ENCODE data around the gene DEAF1. TPM values are rescaled to one million over a fixed set of nuclear protein-coding genes. Genes with fewer than 3 reads are reported as not detected.
A peak's percentile ranks its signal among the peaks of the same experiment; 100 is the strongest.
"Not testable (repeated sequence)": the region's sequence is repeated elsewhere in the genome, so short reads cannot be mapped to it uniquely, and the experiment has no call there.

DEAF1 gene
- total RNA-seq, 1 donor from 2014 or later = 27.4 TPM

DNA sequence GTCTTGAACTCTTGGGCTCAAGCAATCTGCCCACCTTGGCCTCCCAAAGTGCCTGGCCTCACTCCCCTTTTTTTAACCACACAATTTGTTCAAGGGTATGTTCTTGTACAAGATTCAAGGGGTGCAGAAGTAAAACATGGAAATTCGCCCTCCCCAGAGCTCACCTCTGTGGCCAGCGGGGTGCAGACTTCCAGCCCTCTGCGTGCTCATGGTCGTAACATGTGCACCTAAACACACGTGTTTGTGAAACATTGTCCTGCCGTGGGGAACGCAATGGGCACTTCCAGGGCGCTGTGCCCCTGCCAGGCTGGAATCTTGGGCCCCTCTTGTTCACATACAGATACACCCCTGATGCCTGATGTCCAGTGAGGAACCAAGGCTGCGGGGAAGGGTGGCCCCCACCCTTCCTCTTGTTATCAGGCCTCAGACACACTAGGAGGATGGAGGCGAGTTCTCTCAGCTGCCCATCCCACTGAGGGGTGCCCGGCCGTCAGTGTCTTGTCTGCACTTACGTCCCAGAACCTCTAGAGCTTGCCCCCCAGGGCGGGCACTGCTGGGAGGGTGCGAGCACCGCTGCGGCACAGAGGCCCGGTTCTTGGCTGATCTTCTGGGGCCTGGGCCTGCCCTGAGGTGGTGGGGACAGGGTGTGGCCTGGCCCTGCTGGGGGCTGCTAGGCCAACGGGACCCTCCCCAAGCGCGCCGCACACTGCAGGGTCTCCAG, 6.9 kb upstream of the DEAF1 start:
- DNase-seq (ENCODE audit: low read depth in 2 of 2) = no peak

DNA sequence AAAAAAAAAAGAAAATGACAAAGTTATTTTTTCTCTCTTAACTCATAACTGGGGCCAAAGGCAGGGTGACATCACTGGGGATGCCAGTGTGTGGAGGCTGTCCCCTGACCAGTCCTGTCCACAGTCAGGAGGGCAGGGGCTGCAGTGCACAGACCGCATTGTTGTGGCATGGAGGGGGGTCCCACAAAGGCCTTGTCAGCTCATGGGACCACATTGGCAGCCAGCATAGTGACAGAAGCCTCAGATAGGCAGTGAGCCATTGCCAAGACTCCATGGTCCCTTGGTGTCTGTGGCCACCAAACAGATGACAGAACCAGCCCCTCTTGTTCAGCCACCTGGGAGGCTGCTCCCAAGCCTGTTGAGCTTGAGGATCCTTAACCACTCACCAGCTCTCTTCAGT, 4.7 kb upstream of the DEAF1 start:
- no peak for DNase-seq (ENCODE audit: low read depth in 2 of 2)

DNA sequence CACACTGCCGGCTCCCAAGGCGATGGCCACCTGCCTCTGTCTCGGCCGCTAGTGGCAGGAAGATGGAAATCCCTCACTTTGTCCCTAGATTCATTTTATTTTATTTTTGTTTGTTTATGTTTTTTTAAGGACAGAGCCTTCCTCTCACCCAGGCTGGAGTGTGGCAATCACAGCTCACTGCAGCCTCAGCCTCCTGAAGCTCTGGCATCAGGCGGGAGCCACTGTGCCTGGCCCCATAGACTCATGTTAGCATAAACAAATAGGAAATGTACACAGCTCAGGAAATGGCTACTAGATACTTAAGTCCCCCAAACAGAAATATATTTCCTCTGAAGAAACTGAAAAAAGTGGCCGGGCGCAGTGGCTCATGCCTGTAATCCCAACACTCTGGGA, 4.1 kb upstream of the DEAF1 start:
- no peak for DNase-seq (ENCODE audit: low read depth in 2 of 2)

DNA sequence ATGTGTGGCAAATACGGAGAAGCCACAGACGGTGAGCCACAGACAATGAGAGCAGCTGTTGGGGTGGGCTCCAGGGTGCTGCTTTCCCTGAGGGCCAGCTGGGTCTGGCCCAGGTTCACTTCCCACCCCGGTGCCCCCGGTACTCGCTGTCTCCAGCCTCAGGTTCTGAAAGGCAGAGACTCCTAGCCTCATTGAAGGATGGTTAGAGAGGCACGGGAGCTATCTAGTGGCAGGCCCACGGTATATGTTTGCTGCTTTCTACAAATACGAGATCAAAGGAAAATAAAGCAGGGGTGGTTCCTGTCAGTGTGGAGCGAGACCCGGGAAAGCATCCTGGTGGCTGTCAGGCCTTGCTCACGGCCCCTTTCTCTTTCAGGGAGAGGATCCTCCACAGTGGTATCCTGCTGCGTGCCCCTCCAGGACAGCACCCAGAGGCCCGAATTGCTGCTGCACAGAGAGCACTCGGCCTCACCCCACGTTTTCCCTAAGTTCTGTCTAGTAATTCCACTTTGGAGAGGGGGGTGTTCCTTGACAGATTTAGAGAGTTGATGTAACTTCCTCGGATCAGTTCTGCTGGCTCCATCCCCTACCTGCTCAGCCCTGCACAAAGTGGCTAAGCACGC, 3.6 kb upstream of the DEAF1 start:
- no peak for DNase-seq (ENCODE audit: low read depth in 2 of 2)

DNA sequence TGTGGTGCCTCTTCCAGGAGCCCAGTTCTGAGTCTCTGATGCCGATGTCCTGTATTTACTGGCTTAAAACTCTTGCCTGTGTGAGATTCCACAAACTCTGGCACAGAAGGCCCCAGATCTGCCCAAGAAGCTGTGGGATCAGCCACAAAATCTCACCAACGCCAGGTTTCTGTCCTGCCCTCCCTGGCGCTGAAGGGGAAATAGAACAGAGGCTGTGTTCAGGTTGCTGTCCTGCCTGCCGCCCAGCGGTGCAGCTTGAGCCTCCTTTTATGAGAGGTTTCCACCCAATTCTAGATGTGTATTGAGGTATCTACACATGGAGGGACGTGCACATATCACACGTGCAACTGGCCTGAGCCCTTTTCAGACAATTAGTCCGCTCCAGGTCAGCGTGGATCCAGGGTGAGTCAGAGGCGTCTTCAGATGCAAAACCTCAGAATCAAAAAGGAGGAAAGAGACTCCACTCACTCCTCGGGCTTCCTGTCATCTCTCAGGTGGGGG, 2.8 kb upstream of the DEAF1 start:
- DNase-seq (ENCODE audit: low read depth in 2 of 2) = peak in 1 of 2 donors; percentile 39

DNA sequence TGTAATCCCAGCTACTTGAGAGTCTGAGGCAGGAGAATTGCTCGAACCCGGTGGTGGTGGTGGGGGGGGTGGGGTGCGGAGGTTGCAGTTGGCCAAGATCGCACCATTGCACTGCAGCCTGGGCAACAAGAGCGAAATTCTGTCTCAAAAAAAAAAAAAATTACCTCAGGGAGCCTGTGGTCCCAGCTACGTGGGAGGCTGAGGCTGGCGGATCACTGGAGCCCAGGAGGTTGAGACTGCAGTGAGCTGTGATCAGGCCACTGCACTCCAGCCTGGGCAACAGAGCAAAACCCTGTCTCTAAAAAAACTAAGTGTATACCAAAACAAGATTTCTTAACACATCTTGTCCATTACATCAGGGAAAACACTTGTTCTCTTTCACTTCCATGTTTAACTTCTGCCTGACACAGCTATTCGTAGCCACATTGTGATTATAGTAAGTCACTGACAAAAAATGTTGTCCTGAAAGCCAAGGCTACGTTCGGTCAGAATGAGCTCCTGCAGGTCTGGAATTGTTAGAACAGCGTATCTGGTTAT, 2.0 kb upstream of the DEAF1 start:
- no peak for DNase-seq (ENCODE audit: low read depth in 2 of 2)

DNA sequence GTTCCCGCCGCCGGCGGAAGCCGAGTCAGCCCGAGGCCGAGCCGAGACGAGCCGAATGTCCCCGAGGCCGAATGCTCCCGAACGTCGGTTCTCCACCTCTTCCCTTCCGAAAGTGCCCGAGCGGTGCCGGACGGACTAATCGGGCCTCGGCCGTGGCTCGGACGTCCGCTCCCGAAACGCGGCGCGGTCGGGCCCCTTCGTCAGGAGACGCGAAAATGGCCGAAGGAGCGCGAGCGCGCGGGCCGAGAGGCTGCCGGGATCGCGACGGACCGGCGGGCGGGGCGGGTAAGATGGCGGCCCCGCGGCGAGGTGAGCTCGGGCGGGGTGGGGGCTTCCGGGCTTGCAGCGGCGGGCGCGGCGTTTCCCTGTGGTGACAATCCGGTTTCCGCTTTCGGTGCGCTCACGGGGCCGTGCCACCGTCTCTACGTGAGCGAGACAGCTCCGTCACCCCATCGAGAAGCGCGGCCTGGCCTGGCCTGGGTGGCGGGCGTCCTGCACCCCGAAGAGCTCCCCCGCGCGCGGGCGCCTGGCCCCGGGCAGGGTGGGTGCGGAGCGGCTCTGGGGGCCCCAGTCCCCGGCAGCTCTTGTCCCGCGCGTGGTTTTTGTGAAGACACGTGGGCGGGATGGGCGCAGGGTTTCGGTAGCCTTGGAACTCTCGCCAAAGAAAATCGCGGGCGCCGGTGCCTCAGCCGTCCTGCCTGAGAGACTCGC, 671 bp upstream of the DEAF1 start, which contains the start of gene TMEM80:
Gene TMEM80 (plus strand): TSS at position 279 of the 711 bp plus-strand sequence. CDS start 12 bp downstream, at position 291.
- peak; percentile 98 to 99 for DNase-seq (ENCODE audit: low read depth in 2 of 2)

DNA sequence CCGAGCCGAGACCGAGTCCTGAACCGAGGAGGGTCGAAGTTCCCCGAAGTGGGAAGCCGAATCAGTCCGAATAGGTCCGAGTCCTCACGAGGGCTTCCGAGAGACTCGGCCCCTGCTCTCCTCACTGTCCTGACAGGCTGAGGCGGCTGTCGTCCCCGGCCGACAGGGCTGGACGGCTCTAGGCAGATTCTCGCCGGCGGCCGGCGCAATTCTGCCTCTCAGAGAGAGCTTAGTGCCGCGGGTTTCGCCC, 191 bp upstream of the DEAF1 start:
- no peak for DNase-seq (ENCODE audit: low read depth in 2 of 2)

DNA sequence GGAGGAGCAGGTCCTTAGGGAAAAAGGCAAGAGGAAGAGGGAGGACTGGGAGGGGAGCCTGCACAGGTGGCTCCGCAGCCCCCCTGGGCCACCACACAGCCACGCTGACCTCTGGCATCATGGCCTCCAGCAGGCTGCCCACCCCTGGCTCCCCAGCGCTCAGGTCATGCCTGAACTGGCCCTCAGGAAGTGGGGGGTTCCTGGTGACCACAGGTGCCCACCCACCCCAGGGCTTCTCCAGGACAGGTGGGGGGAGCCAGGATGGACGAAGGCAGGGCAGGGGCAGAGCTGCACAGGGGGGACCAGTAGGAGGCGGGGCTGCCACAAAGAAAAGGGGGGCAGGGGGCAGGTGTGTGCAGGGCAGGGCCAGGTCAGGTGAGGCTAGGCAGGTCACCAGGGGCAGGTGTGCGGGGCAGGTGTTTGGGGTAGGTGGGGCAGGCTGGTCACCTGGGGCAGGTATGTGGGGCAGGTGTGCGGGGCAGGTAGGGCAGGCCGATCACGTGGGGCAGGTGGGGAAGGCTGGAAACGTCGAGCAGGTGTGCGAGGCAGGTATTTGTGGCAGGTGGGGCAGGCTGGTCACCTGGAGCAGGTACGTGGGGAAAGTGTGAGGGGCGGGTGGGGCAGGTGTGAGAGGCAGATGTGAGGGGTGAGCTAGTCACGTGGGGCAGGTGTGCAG, 997 bp downstream of the DEAF1 start:
- DNase-seq (ENCODE audit: low read depth in 2 of 2) = no peak

DNA sequence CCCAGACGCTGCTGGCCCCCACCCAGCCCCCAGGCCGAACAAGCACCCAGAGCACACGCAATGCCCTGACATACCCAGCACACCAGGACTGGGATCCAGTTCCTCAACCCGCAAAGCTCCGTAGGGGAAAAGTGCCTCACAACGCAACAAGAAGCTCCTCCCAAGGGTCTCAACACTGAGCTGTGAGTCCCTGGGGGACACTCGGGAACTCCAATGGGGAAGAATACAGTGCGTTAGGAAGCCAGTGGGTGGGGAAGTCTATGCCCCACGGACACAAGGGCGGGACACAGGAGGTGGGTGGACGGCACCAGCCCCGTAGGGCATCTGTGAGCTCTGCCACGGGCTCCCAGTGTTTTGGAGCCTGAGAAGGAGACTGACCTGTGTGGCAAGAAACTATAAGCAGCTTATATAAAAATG, 1.6 kb downstream of the DEAF1 start:
- DNase-seq (ENCODE audit: low read depth in 2 of 2) = no peak

DNA sequence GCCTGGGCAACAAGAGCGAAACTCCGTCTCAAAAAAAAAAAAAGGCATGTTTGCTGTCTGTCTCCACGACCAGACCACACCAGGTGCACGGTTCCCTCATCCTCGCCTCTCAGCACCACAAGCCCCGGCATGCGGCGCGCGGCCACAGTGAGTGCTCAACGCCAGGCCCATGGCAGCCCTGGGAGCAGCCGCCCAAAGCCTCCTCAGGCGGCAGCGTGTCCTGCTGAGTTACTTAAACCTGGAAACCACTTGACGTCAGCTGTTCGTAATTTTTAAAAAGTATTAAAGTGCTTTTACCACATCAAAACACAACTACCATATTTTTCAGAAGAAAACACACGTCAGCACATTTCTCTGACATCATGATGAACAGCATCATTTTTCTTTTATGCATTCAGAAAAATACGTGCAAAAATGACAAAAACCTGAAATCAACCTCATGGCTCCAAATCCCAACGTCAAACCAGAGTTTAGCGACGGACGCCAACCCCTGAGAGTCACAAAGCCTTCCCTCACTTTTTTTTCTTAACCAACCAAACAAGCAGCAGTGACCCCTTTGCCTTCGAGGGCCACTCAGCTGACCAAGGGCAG, 2.1 kb downstream of the DEAF1 start:
- no peak for DNase-seq (ENCODE audit: low read depth in 2 of 2)

DNA sequence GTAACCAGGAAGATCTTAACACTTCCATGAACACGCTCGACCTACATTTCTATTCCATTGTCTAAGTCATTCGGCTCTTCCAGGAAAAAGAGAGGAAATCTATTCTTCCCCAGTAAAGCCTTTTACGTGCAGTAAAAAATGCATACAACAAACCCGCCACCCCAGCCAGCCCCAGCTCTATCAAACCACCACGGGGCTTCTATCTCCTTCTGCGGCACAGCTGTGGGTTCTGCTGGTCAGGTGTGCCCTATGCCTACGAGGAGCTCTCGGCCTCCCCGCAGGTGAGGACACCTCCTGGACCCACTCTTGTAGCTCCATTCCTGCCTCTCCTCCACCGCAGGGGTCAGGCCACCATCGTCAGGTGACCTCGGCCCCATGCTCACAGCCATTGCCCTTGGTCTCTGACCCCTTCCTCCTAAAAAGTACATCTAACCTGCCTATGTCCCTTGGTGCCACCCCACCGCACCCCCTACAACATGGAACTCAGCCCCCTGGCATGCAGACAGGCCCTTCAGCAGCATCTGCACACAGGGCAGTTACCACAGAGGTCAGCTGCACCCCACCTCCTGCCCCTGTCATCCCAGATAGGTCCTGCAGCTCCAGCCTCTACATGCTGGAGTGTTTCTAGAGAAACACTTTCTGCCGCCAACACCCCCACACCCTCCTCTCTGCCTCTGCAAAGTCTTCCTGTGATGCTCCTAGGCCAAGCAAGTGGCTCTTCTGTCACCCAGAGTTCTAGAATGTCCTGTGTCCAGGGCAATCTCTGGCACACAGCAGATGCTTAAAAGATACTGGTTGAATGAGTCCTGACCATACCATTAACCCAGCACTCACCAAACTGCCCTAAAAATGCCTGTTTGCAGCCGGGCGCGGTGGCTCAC, 3.1 kb downstream of the DEAF1 start:
- DNase-seq (ENCODE audit: low read depth in 2 of 2) = no peak

DNA sequence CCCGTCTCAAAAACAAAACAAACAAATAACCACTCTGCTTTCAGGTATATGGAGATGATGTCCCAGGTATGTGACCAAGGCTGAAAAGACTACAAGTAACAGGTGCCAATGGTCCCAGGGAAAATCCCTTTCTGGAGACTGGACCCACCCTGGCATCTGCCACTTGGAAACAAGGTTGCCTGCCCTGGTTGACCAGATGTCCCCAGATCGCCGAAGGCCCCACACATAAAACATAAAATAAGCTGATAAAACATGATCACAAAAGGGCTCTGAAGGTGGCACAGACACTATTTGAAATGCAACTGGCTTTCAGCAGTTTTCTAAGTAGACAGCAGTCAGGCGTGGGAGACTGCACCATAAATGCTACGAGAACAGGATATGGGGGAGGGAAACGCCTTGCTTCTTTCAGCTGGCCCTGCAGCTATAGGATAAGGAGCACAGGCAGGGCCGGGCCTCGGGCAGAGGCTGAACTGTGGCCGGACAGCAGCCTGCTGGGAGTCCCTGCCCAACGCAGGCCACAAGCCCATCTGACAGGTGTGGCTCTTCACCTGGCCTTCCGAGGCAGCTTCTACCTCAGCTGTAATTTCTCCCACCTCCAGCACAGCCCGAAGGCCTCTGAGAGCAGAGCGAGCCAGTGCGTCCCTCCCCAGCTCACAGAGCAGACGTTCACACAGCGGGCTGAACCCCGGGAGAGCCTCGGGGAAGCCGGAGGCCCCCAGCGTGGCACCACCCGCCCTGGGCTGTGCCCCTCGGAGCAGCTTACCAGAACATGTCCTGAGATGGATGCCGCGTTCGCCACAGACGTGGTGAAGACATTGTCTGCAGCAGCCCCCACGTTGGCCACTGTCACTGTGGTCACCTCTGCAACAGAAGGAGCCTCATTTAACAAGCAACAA, 4.0 kb downstream of the DEAF1 start:
- no peak for DNase-seq (ENCODE audit: low read depth in 2 of 2)

DNA sequence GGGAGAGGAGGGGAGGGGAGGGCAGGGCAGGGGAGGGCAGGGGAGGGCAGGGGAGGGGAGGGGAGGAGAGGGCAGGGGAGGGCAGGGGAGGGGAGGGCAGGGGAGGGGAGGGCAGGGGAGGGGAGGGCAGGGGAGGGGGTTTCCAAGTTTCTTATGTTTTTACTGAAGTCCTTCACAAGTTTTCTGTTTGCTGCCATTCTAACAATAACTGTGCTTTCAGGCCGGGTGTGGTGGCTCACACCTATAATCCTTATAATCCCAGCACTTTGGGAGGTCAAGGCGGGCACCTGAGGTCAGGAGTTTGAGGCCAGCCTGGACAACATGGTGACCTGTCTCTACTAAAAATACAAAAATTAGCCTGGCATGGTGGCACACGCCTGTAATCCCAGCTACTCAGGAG, 4.8 kb downstream of the DEAF1 start:
- not testable (repeated sequence) for DNase-seq (ENCODE audit: low read depth in 2 of 2)

DNA sequence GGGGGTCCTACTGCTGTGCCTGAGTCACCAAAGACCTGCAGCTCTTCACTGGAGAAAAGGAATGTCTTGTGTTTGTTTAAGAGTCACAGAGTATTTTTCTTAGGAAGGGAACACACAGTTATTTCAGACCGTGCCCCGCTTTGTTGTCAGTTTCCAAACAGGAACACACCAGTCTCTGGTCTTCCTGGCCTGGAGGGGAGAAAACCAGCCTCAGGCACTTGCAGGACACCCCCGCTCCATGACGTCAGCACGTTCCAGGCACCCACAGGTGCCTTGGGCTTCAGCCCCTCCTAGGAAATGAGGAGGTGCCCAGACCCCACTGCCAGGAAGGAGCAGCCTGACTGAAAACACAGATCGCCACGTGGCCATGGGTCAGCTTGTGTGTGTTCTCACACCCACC, 5.4 kb downstream of the DEAF1 start:
- peak; percentile 15 to 40 for DNase-seq (ENCODE audit: low read depth in 2 of 2)

DNA sequence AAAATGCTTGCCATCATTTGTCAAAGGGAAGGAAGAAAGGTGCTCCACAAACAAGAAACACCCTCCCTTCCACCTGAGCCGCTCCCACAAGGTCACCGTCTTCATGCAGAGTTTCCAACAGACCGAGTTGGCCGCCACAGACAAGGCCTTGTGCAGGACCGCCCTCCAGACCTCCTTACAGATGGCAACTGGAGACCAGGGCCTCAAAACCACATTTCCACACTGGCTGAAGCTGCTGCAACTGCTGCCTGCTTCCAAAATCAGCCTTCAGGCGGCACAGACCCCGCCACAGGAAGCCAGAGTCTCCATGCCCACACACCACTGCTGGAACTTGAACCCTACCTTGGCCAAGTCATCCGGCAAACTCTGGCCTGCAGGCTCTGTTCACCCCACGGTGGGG, 6.3 kb downstream of the DEAF1 start:
- DNase-seq (ENCODE audit: low read depth in 2 of 2) = no peak

DNA sequence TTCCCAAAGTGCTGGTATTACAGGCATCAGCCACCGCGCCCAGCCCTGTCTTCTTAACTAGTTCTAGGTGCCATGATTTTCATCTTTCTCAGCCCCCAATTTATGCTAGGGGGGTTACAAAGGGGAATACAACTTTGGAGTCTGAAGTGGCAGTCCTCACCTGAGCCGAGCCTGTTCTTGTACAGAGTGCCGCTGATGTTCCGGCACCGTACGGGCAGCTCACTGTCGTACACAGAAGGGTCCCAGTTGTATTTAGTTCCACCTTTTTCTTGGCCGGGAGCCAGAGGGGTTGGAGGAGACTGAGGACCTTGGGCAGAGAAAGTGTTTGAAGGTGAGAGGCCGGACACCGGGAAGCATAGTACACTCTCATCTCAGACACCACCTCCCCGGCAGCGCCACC, 7.3 kb downstream of the DEAF1 start:
- DNase-seq (ENCODE audit: low read depth in 2 of 2) = no peak

DNA sequence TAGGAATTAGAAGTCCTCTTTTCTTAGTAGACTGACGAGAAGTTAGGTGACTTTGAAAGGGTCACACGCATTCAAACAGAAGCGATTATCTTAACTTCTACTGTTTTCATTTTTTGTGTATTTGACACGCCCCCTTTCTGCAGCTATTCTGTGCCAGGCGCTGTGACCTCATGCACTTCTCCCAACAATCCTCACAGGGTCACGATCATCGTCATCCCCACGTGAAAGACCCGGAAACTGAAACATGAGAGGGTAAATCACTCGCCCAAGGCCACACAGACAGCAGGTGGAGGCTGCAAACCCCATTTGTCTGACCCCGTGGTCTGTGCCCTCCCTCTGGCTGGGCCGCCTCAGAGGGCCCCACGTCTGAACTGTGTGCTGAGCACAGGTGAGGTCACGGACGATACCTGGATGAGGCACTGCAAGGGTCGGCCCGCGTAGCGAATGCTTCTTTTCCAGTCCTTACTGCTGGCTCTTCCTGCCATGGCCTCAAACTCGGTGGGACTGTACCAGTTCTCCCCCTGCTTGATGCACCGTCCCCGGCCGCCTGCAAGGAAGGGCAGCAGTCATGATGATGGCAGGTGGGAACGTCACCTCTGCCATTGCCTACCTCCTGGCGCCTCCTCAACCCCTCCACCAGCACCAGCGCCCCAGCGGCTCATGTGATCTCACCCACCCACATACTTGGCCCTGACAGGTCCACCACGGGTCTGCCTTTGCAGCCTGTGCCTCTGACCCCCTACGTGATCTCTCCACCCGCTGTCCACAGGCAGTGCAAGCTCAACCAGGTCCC, 8.4 kb downstream of the DEAF1 start:
- no peak for DNase-seq (ENCODE audit: low read depth in 2 of 2)

DNA sequence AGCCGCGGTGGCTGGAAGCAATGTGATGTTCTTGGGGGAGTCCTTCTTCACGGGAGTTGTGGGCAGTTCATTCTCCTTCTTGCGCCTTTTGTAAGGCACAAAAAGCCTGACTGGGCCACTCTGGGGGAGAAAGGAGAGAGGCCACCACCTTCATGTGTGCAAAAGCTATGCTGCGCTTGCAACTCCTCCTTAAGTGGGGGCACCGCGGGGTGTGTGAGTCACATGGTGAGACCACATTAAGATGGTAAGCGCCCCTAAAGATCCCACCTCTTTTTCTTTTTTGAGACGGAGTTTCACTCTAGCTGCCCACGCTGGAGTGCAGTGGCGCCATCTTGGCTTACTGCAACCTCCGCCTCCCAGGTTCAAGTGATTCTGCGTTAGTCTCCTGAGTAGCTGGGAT, 14.1 kb downstream of the DEAF1 start:
- DNase-seq (ENCODE audit: low read depth in 2 of 2) = no peak

Measured in lung microvascular endothelial cell (primary cell).